ENCODE measurements around the gene SACS.

GRCh38 chr13:23477101-23477500, 43.6 kb upstream of the SACS start:
- TF ChIP-seq CTCF (IDR thresholded peaks at IDR 0.05) (no peak), ZFX (IDR thresholded peaks at IDR 0.05; ENCODE audit: borderline replicate concordance) (no peak)

All from 22Rv1 (cell line).